Suprapubic skin (tissue), 4 donors: ENCODE results near the gene DDX21.
"Not testable (repeated sequence)": the region's sequence is repeated elsewhere in the genome, so short reads cannot be mapped to it uniquely, and the experiment has no call there.

Experiments used
- POLR2A ChIP-seq, 2 donors: fragments of 450-650 bp; IDR thresholded peaks; one replicate each; pipeline ENCODE4 v1.6.1; 2017; ENCODE audit warnings: antibody characterized with exemption in 2 of 2, mild to moderate bottlenecking in 2 of 2, moderate library complexity in 2 of 2
- POLR2AphosphoS5 ChIP-seq, 3 donors: sonication (generic); formaldehyde crosslinking; IDR thresholded peaks; one replicate each; pipeline ENCODE4 v1.6.1; 2017; ENCODE audit warnings: antibody characterized with exemption in 3 of 3
- TF ChIP-seq, protein P1 (sequence below), 2 donors: fragments of 200-600 bp in 1 of 2; fragments of 450-650 bp in 1 of 2; sonication (generic) in 1 of 2; IDR thresholded peaks; one replicate each; pipeline ENCODE4 v1.5.1; 2016 to 2019; ENCODE audit warnings: antibody characterized with exemption in 2 of 2, mild to moderate bottlenecking in 1 of 2, moderate library complexity in 1 of 2

DNA sequence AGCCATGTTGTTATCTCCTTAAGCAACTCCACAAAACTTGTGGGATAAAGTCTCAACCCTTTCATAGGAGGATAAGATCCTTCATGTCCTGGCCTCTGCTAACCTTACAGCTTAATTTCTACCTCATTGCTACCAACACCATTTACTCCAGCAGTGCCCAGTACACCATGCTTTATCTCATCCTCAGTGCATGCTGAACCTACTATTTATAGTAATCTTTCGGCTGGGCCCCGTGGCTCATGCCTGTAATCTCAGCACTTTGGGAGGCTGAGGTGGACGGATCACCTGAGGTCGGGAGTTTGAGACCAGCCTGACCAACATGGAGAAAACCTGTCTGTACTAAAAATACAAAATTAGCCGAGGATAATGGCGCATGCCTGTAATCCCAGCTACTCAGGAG lies 23.8 kb downstream of the DDX21 start:
- TF ChIP-seq, protein P1, sequence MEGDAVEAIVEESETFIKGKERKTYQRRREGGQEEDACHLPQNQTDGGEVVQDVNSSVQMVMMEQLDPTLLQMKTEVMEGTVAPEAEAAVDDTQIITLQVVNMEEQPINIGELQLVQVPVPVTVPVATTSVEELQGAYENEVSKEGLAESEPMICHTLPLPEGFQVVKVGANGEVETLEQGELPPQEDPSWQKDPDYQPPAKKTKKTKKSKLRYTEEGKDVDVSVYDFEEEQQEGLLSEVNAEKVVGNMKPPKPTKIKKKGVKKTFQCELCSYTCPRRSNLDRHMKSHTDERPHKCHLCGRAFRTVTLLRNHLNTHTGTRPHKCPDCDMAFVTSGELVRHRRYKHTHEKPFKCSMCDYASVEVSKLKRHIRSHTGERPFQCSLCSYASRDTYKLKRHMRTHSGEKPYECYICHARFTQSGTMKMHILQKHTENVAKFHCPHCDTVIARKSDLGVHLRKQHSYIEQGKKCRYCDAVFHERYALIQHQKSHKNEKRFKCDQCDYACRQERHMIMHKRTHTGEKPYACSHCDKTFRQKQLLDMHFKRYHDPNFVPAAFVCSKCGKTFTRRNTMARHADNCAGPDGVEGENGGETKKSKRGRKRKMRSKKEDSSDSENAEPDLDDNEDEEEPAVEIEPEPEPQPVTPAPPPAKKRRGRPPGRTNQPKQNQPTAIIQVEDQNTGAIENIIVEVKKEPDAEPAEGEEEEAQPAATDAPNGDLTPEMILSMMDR (IDR thresholded peaks at IDR 0.05): not testable (repeated sequence)
- TF ChIP-seq POLR2A, POLR2AphosphoS5 (IDR thresholded peaks at IDR 0.05): not testable (repeated sequence)
